Neuronal stem cell (in vitro differentiated cells): ENCODE results near the gene PPP1CA.
A peak's percentile ranks its signal among the peaks of the same experiment; 100 is the strongest.

ENCODE experiments used
- DNase-seq: peaks from one replicate; pipeline ENCODE4 v3.0.0-alpha.2; 2013; ENCODE audit warnings: low spot score
- H2AFZ ChIP-seq: one replicate; pipeline ENCODE4 v1.6.1; 2013; ENCODE audit warnings: mild to moderate bottlenecking, low read length, inconsistent platforms
- H2AK5ac ChIP-seq: 2 replicates; pipeline ENCODE4 v1.6.1; 2013; ENCODE audit warnings: low read depth, mild to moderate bottlenecking, inconsistent platforms, low read length, moderate library complexity, mixed read lengths
- H2BK120ac ChIP-seq: 2 replicates; pipeline ENCODE4 v1.6.1; 2013; ENCODE audit warnings: low read depth, mild to moderate bottlenecking, inconsistent platforms, low read length, moderate library complexity, mixed read lengths
- H2BK12ac ChIP-seq: one replicate; pipeline ENCODE4 v1.6.1; 2013; ENCODE audit warnings: low read length, inconsistent platforms
- H2BK15ac ChIP-seq: 2 replicates; pipeline ENCODE4 v1.6.1; 2013; ENCODE audit warnings: mild to moderate bottlenecking, low read length, inconsistent platforms, mixed read lengths
- H2BK5ac ChIP-seq: one replicate; pipeline ENCODE4 v1.6.1; 2013; ENCODE audit warnings: inconsistent platforms, mild to moderate bottlenecking, low read length, moderate library complexity
- H3K14ac ChIP-seq: one replicate; pipeline ENCODE4 v1.6.1; 2013; ENCODE audit warnings: low read length, inconsistent platforms
- H3K18ac ChIP-seq: 2 replicates; pipeline ENCODE4 v1.6.1; 2013; ENCODE audit warnings: low read length, inconsistent platforms
- H3K23ac ChIP-seq: 2 replicates; pipeline ENCODE4 v1.6.1; 2013; ENCODE audit warnings: low read depth, mild to moderate bottlenecking, mixed read lengths, low read length, inconsistent platforms; ENCODE audit not compliant: poor library complexity
- H3K27ac ChIP-seq: replicated peaks from 3 replicates; pipeline ENCODE4 v1.5.1; 2013; ENCODE audit warnings: low read length, inconsistent platforms
- H3K27me3 ChIP-seq, 3 experiments: 2 replicates each; pipeline ENCODE4 v1.6.1; 2013; ENCODE audit warnings: low read length in 3 of 3, mild to moderate bottlenecking in 2 of 3, inconsistent platforms in 1 of 3, low read depth in 1 of 3, mixed read lengths in 1 of 3, moderate library complexity in 1 of 3; ENCODE audit not compliant: control insufficient read depth in 3 of 3, insufficient read depth in 3 of 3
- H3K36me3 ChIP-seq, 2 donors: replicated peaks in 1 of 2; 2 replicates each; pipeline ENCODE4 v1.6.1; 2013; ENCODE audit warnings: low read length in 2 of 2; ENCODE audit not compliant: control insufficient read depth in 2 of 2, insufficient read depth in 2 of 2
- H3K4ac ChIP-seq: 2 replicates; pipeline ENCODE4 v1.6.1; 2013; ENCODE audit warnings: inconsistent platforms, mild to moderate bottlenecking, low read length, moderate library complexity
- H3K4me1 ChIP-seq, 2 donors: 1 replicate in 1 of 2; 2 replicates in 1 of 2; pipeline ENCODE4 v1.6.1; 2013; ENCODE audit warnings: low read length in 2 of 2, low read depth in 1 of 2; ENCODE audit not compliant: control insufficient read depth in 2 of 2, insufficient read depth in 1 of 2
- H3K4me2 ChIP-seq: one replicate; pipeline ENCODE4 v1.6.1; 2013; ENCODE audit warnings: mild to moderate bottlenecking, low read length, inconsistent platforms; ENCODE audit not compliant: insufficient read depth, poor library complexity, severe bottlenecking
- H3K4me3 ChIP-seq, 2 donors: 2 replicates each; pipeline ENCODE4 v1.5.1; 2013; ENCODE audit warnings: low read length in 2 of 2, mild to moderate bottlenecking in 2 of 2, inconsistent platforms in 1 of 2, moderate library complexity in 1 of 2
- H3K79me1 ChIP-seq: one replicate; pipeline ENCODE4 v1.6.1; 2013; ENCODE audit warnings: low read depth, mild to moderate bottlenecking, inconsistent platforms, low read length, moderate library complexity
- H3K9ac ChIP-seq: one replicate; pipeline ENCODE4 v1.6.1; 2013; ENCODE audit warnings: mild to moderate bottlenecking, low read depth, low read length, inconsistent platforms; ENCODE audit not compliant: poor library complexity
- H3K9me3 ChIP-seq, 2 donors: replicated peaks in 1 of 2; 2 replicates each; pipeline versions ENCODE3 to v1.6.1; 2013; ENCODE audit warnings: low read length in 2 of 2, mild to moderate bottlenecking in 2 of 2, inconsistent platforms in 1 of 2, low read depth in 1 of 2, mixed read lengths in 1 of 2, moderate library complexity in 1 of 2; ENCODE audit not compliant: control insufficient read depth in 2 of 2, insufficient read depth in 1 of 2
- H4K8ac ChIP-seq: one replicate; pipeline ENCODE4 v1.6.1; 2013; ENCODE audit warnings: low read depth, mild to moderate bottlenecking, inconsistent platforms, low read length, moderate library complexity
- H4K91ac ChIP-seq: one replicate; pipeline ENCODE4 v1.6.1; 2013; ENCODE audit warnings: low read length, low read depth, mild to moderate bottlenecking, inconsistent platforms; ENCODE audit not compliant: poor library complexity
- WGBS, 2 donors: extraction: QIAGEN DNeasy Blood & Tissue Kit; methylation state at CpG; one replicate each; pipeline ENCODE4 v1.1.7; 2013; ENCODE audit warnings: missing lambda C conversion rate in 2 of 2, mixed read lengths in 1 of 2; ENCODE audit not compliant: insufficient read length in 2 of 2, insufficient replicate concordance in 1 of 2; ENCODE audit errors: extremely low coverage in 2 of 2; 5-methylcytosine and 5-hydroxymethylcytosine counted together

Gene PPP1CA

GRCh38 chr11:67375320-67376055 is 26.2 kb downstream of the PPP1CA start:
- Histone ChIP-seq H2AK5ac (peak overlapping the region; percentile 91), H3K23ac (peak overlapping the region; percentile 25), H3K18ac (peak overlapping the region; percentile 97), H2AFZ (peak overlapping the region; percentile 83), H3K9me3 (no peaks in the 10 kb centered on the region), H3K4me1 (peaks cover 45 to 49% of the 10 kb centered on the region in 2 donors), H3K4me2 (peak overlapping the region; percentile 52), H3K36me3 (no peaks in the 10 kb centered on the region), H2BK120ac (peak overlapping the region; percentile 97), H3K4ac (peak overlapping the region; percentile 84), H3K4me3 (no peak overlapping the region), H2BK5ac (peak overlapping the region; percentile 84), H3K9ac (peak overlapping the region; percentile 78), H3K27me3 (peaks cover 0 to 10% (median 0%) of the 10 kb centered on the region in 3 experiments), H2BK15ac (peak overlapping the region; percentile 96), H3K27ac (no peak overlapping the region), H3K79me1 (peaks cover 8% of the 10 kb centered on the region), H4K8ac (no peak overlapping the region), H2BK12ac (peak overlapping the region; percentile 95), H4K91ac (no peak overlapping the region), H3K14ac (peak overlapping the region; percentile 98)
- WGBS, 2 donors = no CpG with 5 or more reads among the region's 15 CpGs
- no peak for DNase-seq

DNA sequence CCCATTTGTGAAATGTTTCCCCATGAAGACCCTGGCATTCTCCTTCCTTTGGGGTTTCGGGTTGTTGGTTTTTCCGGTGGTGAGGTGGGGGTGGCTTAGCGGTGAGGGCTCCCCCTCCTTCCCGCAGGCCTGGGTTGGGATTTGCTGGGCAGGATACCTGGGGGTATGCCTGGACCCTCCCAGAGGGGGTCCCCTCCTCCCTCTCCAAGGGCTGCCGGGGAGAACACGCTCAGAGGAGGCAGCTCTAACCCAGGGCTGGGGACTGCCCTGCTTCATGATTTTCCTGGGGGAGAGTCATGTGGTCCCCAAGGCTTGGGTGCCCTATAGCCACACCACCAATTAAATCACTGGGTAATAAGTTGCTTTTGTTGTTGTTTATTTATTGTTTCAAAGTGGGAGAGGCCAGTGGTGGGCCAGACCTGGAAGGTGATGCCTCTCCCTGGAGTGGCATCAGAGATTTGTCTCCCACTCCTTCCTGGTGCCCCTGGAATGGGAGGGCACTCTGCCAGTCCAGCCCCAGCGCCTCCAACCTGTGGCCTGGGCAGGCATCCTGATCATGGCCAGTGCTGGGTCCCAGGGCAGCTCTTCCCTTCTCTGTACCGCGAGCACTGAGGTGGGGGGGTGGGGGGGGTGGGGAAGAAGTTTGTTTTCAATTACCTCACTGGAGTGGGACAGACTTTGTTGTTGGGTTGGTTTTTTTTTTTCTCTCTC is 26.9 kb downstream of the PPP1CA start:
- Histone ChIP-seq H2BK5ac (no peak overlapping the region), H2BK12ac (no peak overlapping the region), H3K4me3 (peak overlapping the region in 1 of 2 donors; percentile 69), H3K27ac (no peak overlapping the region), H3K27me3 (peaks cover 0 to 12% (median 0%) of the 10 kb centered on the region in 3 experiments), H3K18ac (peak overlapping the region; percentile 77), H3K4me2 (peak overlapping the region; percentile 94), H4K8ac (no peak overlapping the region), H3K9me3 (no peaks in the 10 kb centered on the region), H3K14ac (no peak overlapping the region), H3K23ac (no peak overlapping the region), H3K4ac (no peak overlapping the region), H3K79me1 (peaks cover 10% of the 10 kb centered on the region), H2BK120ac (no peak overlapping the region), H2AK5ac (peak overlapping the region; percentile 23), H2AFZ (peak overlapping the region; percentile 87), H4K91ac (peak overlapping the region; percentile 34), H2BK15ac (peak overlapping the region; percentile 93), H3K9ac (peak overlapping the region; percentile 9), H3K36me3 (no peaks in the 10 kb centered on the region), H3K4me1 (peaks cover 47 to 51% of the 10 kb centered on the region in 2 donors)
- DNase-seq = no peak
- WGBS, 2 donors = no CpG with 5 or more reads among the region's 9 CpGs

DNA sequence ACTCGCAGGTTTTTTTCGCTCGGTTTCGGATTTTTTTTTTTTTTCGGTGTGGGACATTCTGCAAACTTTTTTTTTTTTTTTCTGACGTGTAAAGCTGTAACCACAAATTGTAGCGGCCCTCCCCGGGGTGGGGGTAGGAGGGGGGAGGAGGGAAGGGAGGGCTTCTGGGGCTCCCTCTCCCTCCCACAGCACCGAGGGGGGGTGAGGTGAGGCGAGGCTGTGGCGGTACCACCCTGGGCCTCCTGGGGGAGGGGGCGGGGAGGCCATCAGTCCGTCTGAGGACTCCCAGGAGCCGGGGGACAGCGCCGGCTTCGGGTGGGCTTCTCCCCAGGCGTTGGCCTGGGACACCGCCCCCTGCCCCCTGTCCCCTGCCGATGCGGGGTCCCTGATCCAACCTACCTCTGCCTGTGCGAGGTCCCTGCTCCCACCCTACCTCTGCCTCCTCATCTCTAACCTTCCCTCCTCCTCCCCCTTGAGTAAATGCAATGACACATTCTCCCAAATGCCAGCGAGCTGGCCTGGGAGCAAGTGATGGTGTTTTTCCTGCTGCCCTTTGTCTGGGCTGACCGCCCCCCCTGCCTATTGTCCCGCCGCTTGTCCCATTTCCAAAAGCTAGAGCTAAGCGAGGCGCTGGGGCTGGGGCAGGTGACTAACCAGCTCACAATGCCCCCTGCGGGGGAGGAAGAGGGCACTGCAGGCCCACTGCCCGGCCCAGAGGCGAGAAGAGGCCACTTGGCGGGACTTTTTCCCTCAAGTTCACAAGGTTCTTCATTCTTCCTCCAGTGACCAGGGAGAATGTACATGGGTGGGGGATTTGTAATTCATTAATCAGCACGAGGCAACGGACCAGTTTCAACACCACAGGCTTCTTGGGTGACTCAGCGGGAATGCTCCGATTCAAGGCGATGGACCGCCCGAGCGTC is 27.7 kb downstream of the PPP1CA start:
- Histone ChIP-seq H2BK120ac (peak overlapping the region; percentile 96), H3K18ac (peak overlapping the region; percentile 100), H3K4me3 (peak overlapping the region; percentile 69 to 81), H2BK15ac (peak overlapping the region; percentile 93), H3K27ac (peak overlapping the region; percentile 62), H3K79me1 (peaks cover 10% of the 10 kb centered on the region), H3K4me2 (peak overlapping the region; percentile 94), H3K23ac (peak overlapping the region; percentile 55), H3K4me1 (peaks cover 40 to 49% of the 10 kb centered on the region in 2 donors), H4K8ac (no peak overlapping the region), H4K91ac (no peak overlapping the region), H3K27me3 (peaks cover 0 to 12% (median 0%) of the 10 kb centered on the region in 3 experiments), H2AFZ (peak overlapping the region; percentile 87), H3K9me3 (no peaks in the 10 kb centered on the region), H3K9ac (peak overlapping the region; percentile 89), H2BK12ac (no peak overlapping the region), H3K14ac (no peak overlapping the region), H2AK5ac (peak overlapping the region; percentile 75), H3K36me3 (no peaks in the 10 kb centered on the region), H2BK5ac (no peak overlapping the region), H3K4ac (no peak overlapping the region)
- no CpG with 5 or more reads among the region's 40 CpGs for WGBS, 2 donors
- DNase-seq = peak; percentile 74
